GM12878 (cell line): Measurements from ENCODE around the gene MCC. TPM values are rescaled to one million over a fixed set of nuclear protein-coding genes. Genes with fewer than 3 reads are reported as not detected.

Source experiments
- ATAC-seq: fragments of 200-7000 bp; cut with Tn5 transposase; 3 replicates; pipeline ENCODE4 v1.9.1; 2020; ENCODE audit warnings: mild to moderate bottlenecking, moderate library complexity
- BruUV-seq: library from RNA; stranded (reverse); fragments of 400-500 nt; replicated peaks from 2 replicates; lab custom pipeline; 2021; lab: Mats Ljungman, UMichigan
- CTCF ChIA-PET: fragments of 300-600 bp; sonication (Branson Sonifier 250); formaldehyde crosslinking; extraction: SDS; loops from one replicate; lab custom pipeline; 2021; ENCODE audit warnings: inconsistent platforms; lab: Yijun Ruan, JAX
- POLR2A ChIA-PET: fragments of 350-600 bp; formaldehyde crosslinking; extraction: SDS; loops from one replicate; lab custom pipeline; 2021; ENCODE audit warnings: inconsistent platforms; lab: Charles Lee
- RAD21 ChIA-PET: fragments of 300-600 bp; sonication (Branson Sonifier 250); formaldehyde crosslinking; loops from one replicate; lab custom pipeline; 2023; ENCODE audit warnings: antibody characterized with exemption; ENCODE audit not compliant: unreplicated experiment; lab: Charles Lee
- SMC1A ChIA-PET: fragments of 300-600 bp; sonication (Branson Sonifier 250); formaldehyde crosslinking; loops from one replicate; lab custom pipeline; 2023; ENCODE audit not compliant: unreplicated experiment, uncharacterized antibody; lab: Charles Lee
- DNase-seq: peaks from one replicate; pipeline ENCODE4 v3.0.0-alpha.2; 2011; ENCODE audit warnings: low read depth, low spot score
- FAIRE-seq: peaks from 3 replicates; lab custom pipeline; 2011; peaks lifted over from hg19 to GRCh38; lab: Jason Lieb, UNC
- H2AFZ ChIP-seq: 2 replicates; pipeline ENCODE4 v1.6.0; 2011; ENCODE audit warnings: low read depth, low read length, control low read depth; ENCODE audit not compliant: control insufficient read depth
- H3K27ac ChIP-seq: 2 replicates; pipeline ENCODE4 v1.5.1; 2011; ENCODE audit warnings: control low read depth; ENCODE audit not compliant: control insufficient read depth, insufficient read depth
- H3K27me3 ChIP-seq, 2 experiments: replicated peaks in 1 of 2; 2 replicates each; pipeline versions ENCODE4 v1.6.0 to v1.6.1; 2011; ENCODE audit warnings: low read length in 1 of 2; ENCODE audit not compliant: control insufficient read depth in 2 of 2, insufficient read depth in 2 of 2
- H3K36me3 ChIP-seq, 2 experiments: 2 replicates each; pipeline ENCODE4 v1.5.1; 2011; ENCODE audit warnings: low read length in 1 of 2; ENCODE audit not compliant: control insufficient read depth in 2 of 2, insufficient read depth in 2 of 2
- H3K4me1 ChIP-seq: 2 replicates; pipeline ENCODE4 v1.6.1; 2011; ENCODE audit warnings: mild to moderate bottlenecking, low read length, moderate library complexity, mixed read lengths; ENCODE audit not compliant: control insufficient read depth, insufficient read depth
- H3K4me2 ChIP-seq: 2 replicates; pipeline ENCODE4 v1.6.0; 2011; ENCODE audit warnings: control low read depth; ENCODE audit not compliant: control insufficient read depth, insufficient read depth
- H3K4me3 ChIP-seq: fragments of 200-600 bp; sonication (generic); 2 replicates; pipeline ENCODE4 v1.5.1; 2016
- H3K79me2 ChIP-seq: 2 replicates; pipeline ENCODE4 v1.6.0; 2011; ENCODE audit warnings: low read length; ENCODE audit not compliant: control insufficient read depth, insufficient read depth
- H3K9ac ChIP-seq: 2 replicates; pipeline ENCODE4 v1.8.0; 2011; ENCODE audit warnings: low read length, control low read depth, mixed read lengths; ENCODE audit not compliant: control insufficient read depth, insufficient read depth
- H3K9me3 ChIP-seq: replicated peaks from 3 replicates; pipeline ENCODE4 v1.5.1; 2011; ENCODE audit warnings: mild to moderate bottlenecking, low read length; ENCODE audit not compliant: control insufficient read depth, insufficient read depth
- H4K20me1 ChIP-seq: 2 replicates; pipeline ENCODE4 v1.6.0; 2011; ENCODE audit not compliant: control insufficient read depth, insufficient read depth
- ATF7 ChIP-seq: fragments of 450-650 bp; IDR thresholded peaks from 2 replicates; pipeline ENCODE4 v1.6.1; 2016; ENCODE audit warnings: low read depth, mild to moderate bottlenecking
- CBX3 ChIP-seq: fragments of 200-600 bp; sonication (generic); IDR thresholded peaks from 2 replicates; pipeline ENCODE4 v1.6.1; 2016; ENCODE audit warnings: low read depth, borderline replicate concordance
- CBX5 ChIP-seq: sonication (generic); IDR thresholded peaks from 2 replicates; pipeline ENCODE4 v1.6.1; 2016; ENCODE audit warnings: low read depth, moderate library complexity, mild to moderate bottlenecking, inconsistent platforms
- CREM ChIP-seq: IDR thresholded peaks from 2 replicates; pipeline ENCODE4 v1.6.1; 2014; ENCODE audit warnings: antibody characterized with exemption, low read depth
- GATAD2B ChIP-seq: fragments of 450-650 bp; conservative IDR thresholded peaks from 2 replicates; pipeline ENCODE4 v1.6.1; 2017; ENCODE audit warnings: low read depth, mild to moderate bottlenecking, moderate library complexity
- HCFC1 ChIP-seq: fragments of 150-350 bp; IDR thresholded peaks from 2 replicates; pipeline ENCODE4 v1.6.1; 2014; ENCODE audit warnings: low read length
- HSF1 ChIP-seq: fragments of 150-350 bp; IDR thresholded peaks from 2 replicates; pipeline ENCODE4 v1.6.1; 2014; ENCODE audit warnings: mild to moderate bottlenecking, low read depth, low read length
- NFXL1 ChIP-seq: fragments of 450-650 bp; IDR thresholded peaks from 2 replicates; pipeline ENCODE4 v1.6.1; 2017; ENCODE audit warnings: antibody characterized with exemption, mild to moderate bottlenecking, borderline replicate concordance
- POU2F2 ChIP-seq: IDR thresholded peaks from 3 replicates; pipeline ENCODE4 v1.6.1; 2011; ENCODE audit warnings: low read depth, mild to moderate bottlenecking, low read length, borderline replicate concordance
- RFX5 ChIP-seq: IDR thresholded peaks from 2 replicates; pipeline ENCODE4 v1.6.1; 2011; ENCODE audit warnings: low read depth, low read length, improper control_type of control experiment
- STAT1 ChIP-seq: fragments of 450-650 bp; conservative IDR thresholded peaks from 2 replicates; pipeline ENCODE4 v1.6.1; 2014; ENCODE audit warnings: antibody characterized with exemption, mild to moderate bottlenecking
- ZNF217 ChIP-seq: fragments of 450-650 bp; IDR thresholded peaks from 2 replicates; pipeline ENCODE4 v1.6.1; 2017; ENCODE audit warnings: antibody characterized with exemption, mild to moderate bottlenecking
- WGBS: methylation state at CpG from one replicate; pipeline ENCODE4 v1.1.6; 2016; ENCODE audit warnings: low lambda C conversion rate; ENCODE audit not compliant: insufficient replicate concordance, insufficient coverage; ENCODE audit errors: missing lambda C conversion rate; 5-methylcytosine and 5-hydroxymethylcytosine counted together
- in situ Hi-C: fragments of 300-500 bp; cut with MboI; formaldehyde crosslinking; loops from 9 replicates; pipeline ENCODE4 v1.14.3; 2018; ENCODE audit warnings: mixed read lengths
- intact Hi-C: fragments of 100-400 bp; cut with micrococcal nuclease; formaldehyde crosslinking; loops from one replicate; pipeline ENCODE4 v1.14.2; 2022; ENCODE audit not compliant: unreplicated experiment
- polyA plus RNA-seq, 11 experiments: library from polyadenylated mRNA; depleted of rRNA in 4 of 11; unstranded in 6 of 11; stranded (reverse) in 5 of 11; fragments of >200 nt; fragmentation: Nextera tagmentation in 4 of 11; fragmentation: Illumina TruSeq in 1 of 11; extraction: Ambion mirVana in 4 of 11; extraction: Trizol in 1 of 11; gene quantifications; 1 replicate in 1 of 11; 2 replicates in 10 of 11; pipeline versions ENCODE4 v1.2.1 to v1.2.3, GENCODE V29; 2011 to 2016; ENCODE audit warnings: inconsistent platforms in 2 of 11, missing spikeins in 2 of 11, low read depth in 1 of 11
- total RNA-seq, 4 experiments: library from RNA; depleted of rRNA in 3 of 4; stranded (reverse); fragments of >200 nt in 3 of 4; fragmentation: Illumina TruSeq in 1 of 4; extraction: Trizol in 1 of 4; gene quantifications; 2 replicates each; pipeline versions ENCODE4 v1.2.1 to v1.2.3, GENCODE V29; 2013 to 2021

MCC gene
- total and polyA plus RNA-seq, 10 of the 15 experiments (the other 5 are each of a cell fraction or from before 2014, with no cell fraction given), result 0.03 to 0.86 (median 0.16) TPM

DNA sequence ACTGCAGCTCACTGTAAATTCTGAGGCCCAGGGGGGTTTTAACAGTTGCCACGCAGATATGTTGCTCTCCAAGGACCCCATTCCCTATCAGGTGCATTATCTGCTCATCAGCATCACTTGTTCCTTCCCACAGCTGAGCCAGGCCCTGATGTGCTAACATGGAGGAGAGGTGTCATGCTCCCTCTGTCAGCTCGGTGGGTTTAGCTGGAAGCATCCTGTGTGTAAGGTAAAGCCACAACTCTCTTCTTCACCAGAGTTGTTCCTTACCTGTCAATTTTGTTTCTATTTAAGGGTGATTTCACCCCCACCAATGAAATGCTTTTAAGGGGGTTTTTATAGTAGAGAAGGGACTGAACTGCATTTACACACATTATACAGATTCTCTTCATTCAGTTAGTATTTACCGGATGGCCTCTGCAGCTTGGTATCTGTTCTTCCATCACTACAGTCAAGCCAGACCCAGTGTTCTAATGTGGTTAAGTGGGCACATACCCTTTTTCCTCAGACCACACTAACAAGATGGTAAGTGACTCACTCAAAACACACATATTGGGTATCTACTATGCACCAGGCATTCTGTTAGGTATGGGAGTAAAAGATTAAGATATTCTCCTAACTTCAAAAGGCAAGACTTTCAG lies 306.3 kb downstream of the MCC start:
- peaks cover 0 to 2% of the 10 kb centered on the region in 2 experiments; a peak in 2 of 4 replicates for H3K27me3 ChIP-seq
- no TSS peak for BruUV-seq
- H3K79me2 ChIP-seq, result no peaks in the 10 kb centered on the region
- no peak overlapping the region for H3K27ac ChIP-seq
- H3K9ac ChIP-seq, result no peak overlapping the region
- H3K4me1 ChIP-seq, result no peaks in the 10 kb centered on the region
- no peaks in the 10 kb centered on the region for H4K20me1 ChIP-seq
- H3K36me3 ChIP-seq, result no peaks in the 10 kb centered on the region
- DNase-seq, result no peak
- 46% methylated on average over 3 of the region's 3 CpGs for WGBS
- in situ Hi-C loops, result no loop called here
- no peak for FAIRE-seq
- TF ChIP-seq NFXL1 (no peak), HCFC1 (no peak), RFX5 (no peak), CBX5 (no peak), CBX3 (no peak), ZNF217 (no peak), HSF1 (no peak), CREM (no peak), STAT1 (no peak), ATF7 (no peak), GATAD2B (no peak), POU2F2 (no peak)
- TF ChIP-seq, all 136 proteins: peak for 0
- Histone ChIP-seq H3K4me3 (no peak overlapping the region), H3K4me2 (no peak overlapping the region), H2AFZ (no peak overlapping the region), H3K9me3 (no peaks in the 10 kb centered on the region)
- RAD21 ChIA-PET, result no interaction called here
- ATAC-seq, result no peak
- CTCF ChIA-PET, result no interaction called here
- SMC1A ChIA-PET, result no interaction called here
- intact Hi-C loops, result no loop called here
- POLR2A ChIA-PET, result no interaction called here
